HepG2 (cell line): ENCODE measurements around the gene PRKAG1. TPM values are rescaled to one million over a fixed set of nuclear protein-coding genes. Genes with fewer than 3 reads are reported as not detected.
A peak's percentile ranks its signal among the peaks of the same experiment; 100 is the strongest.

Experiments
- EHMT2 ChIP-seq: fragments of 200-600 bp; sonication (generic); IDR thresholded peaks from 2 replicates; pipeline ENCODE4 v1.7.0; 2017; ENCODE audit warnings: antibody characterized with exemption, low read depth, low read length, borderline replicate concordance
- GTF3A ChIP-seq: sonication (generic); formaldehyde crosslinking; conservative IDR thresholded peaks from 2 replicates; pipeline ENCODE4 v1.4.0; 2020; ENCODE audit warnings: mild to moderate bottlenecking, missing genetic modification reagents
- HDAC2 ChIP-seq: sonication (generic); formaldehyde crosslinking; IDR thresholded peaks from 2 replicates; pipeline ENCODE4 v1.4.0; 2020; ENCODE audit warnings: missing genetic modification reagents
- JUND ChIP-seq: sonication (generic); formaldehyde crosslinking; IDR thresholded peaks from 2 replicates; pipeline ENCODE4 v1.8.0; 2022; ENCODE audit warnings: mild to moderate bottlenecking, missing genetic modification reagents
- MAFK ChIP-seq, 2 experiments: IDR thresholded peaks in 1 of 2; conservative IDR thresholded peaks in 1 of 2; 2 replicates each; pipeline ENCODE4 v1.6.1; 2011; ENCODE audit warnings: improper control_type of control experiment in 2 of 2, low read length in 2 of 2
- NCOA5 ChIP-seq: sonication (generic); formaldehyde crosslinking; IDR thresholded peaks from 2 replicates; pipeline ENCODE4 v1.4.0; 2020; ENCODE audit warnings: missing genetic modification reagents
- ZMYM2 ChIP-seq: sonication (generic); formaldehyde crosslinking; IDR thresholded peaks from 2 replicates; pipeline ENCODE4 v1.8.0; 2022; ENCODE audit warnings: mild to moderate bottlenecking, missing genetic modification reagents
- ZNF232 ChIP-seq: sonication (generic); formaldehyde crosslinking; IDR thresholded peaks from 2 replicates; pipeline ENCODE4 v1.4.0; 2020; ENCODE audit warnings: missing genetic modification reagents, borderline replicate concordance
- ZNF251 ChIP-seq: sonication (generic); formaldehyde crosslinking; IDR thresholded peaks from 2 replicates; pipeline ENCODE4 v1.9.0; 2021; ENCODE audit warnings: mild to moderate bottlenecking, missing genetic modification reagents
- ZNF382 ChIP-seq: sonication (generic); formaldehyde crosslinking; IDR thresholded peaks from 2 replicates; pipeline ENCODE4 v1.5.0; 2020; ENCODE audit warnings: missing genetic modification reagents, mild to moderate bottlenecking, borderline replicate concordance
- ZNF749 ChIP-seq: sonication (generic); formaldehyde crosslinking; IDR thresholded peaks from 2 replicates; pipeline ENCODE4 v1.8.0; 2022; ENCODE audit warnings: mild to moderate bottlenecking, missing genetic modification reagents, moderate library complexity, borderline replicate concordance
- ZNF850 ChIP-seq: sonication (generic); formaldehyde crosslinking; conservative IDR thresholded peaks from 2 replicates; pipeline ENCODE4 v1.9.0; 2021; ENCODE audit warnings: mild to moderate bottlenecking, missing genetic modification reagents
- polyA plus RNA-seq, 8 experiments: library from polyadenylated mRNA; depleted of rRNA in 3 of 8; stranded (reverse) in 7 of 8; unstranded in 1 of 8; fragments of >200 nt; fragmentation: Illumina TruSeq in 4 of 8; extraction: Trizol in 4 of 8; gene quantifications; 2 replicates each; pipeline versions ENCODE4 v1.2.1 to v1.2.3, GENCODE V29; 2011 to 2016; ENCODE audit warnings: low read depth in 4 of 8, missing spikeins in 1 of 8, mixed read lengths in 1 of 8; ENCODE audit not compliant: insufficient read depth in 1 of 8
- total RNA-seq, 5 experiments: library from RNA; depleted of rRNA; stranded (reverse); fragments of >200 nt; fragmentation: Illumina TruSeq; extraction: Trizol; gene quantifications; 2 replicates each; pipeline ENCODE4 v1.2.3, GENCODE V29; 2016; ENCODE audit warnings: low read depth in 1 of 5
- TF ChIP-seq, protein P1 (sequence below): sonication (generic); formaldehyde crosslinking; IDR thresholded peaks from 2 replicates; pipeline ENCODE4 v1.8.1; 2023; ENCODE audit warnings: mild to moderate bottlenecking, moderate library complexity, missing genetic modification reagents
- TF ChIP-seq, protein P2 (sequence below): sonication (generic); formaldehyde crosslinking; IDR thresholded peaks from 2 replicates; pipeline ENCODE4 v1.5.0; 2020; ENCODE audit warnings: mild to moderate bottlenecking, missing genetic modification reagents, borderline replicate concordance
- TF ChIP-seq, protein P3 (sequence below): IDR thresholded peaks from 2 replicates; pipeline ENCODE4 v1.6.1; 2016; ENCODE audit warnings: missing genetic modification reagents, missing compliant biosample characterization
- TF ChIP-seq, protein P4 (sequence below): sonication (generic); formaldehyde crosslinking; IDR thresholded peaks from 2 replicates; pipeline ENCODE4 v1.4.0; 2020; ENCODE audit warnings: missing genetic modification reagents
- TF ChIP-seq, protein P5 (sequence below): IDR thresholded peaks from 2 replicates; pipeline ENCODE4 v1.6.1; 2018; ENCODE audit warnings: missing genetic modification reagents
- TF ChIP-seq, protein P6 (sequence below): sonication (generic); formaldehyde crosslinking; IDR thresholded peaks from 2 replicates; pipeline ENCODE4 v1.4.0; 2020; ENCODE audit warnings: mild to moderate bottlenecking, low read depth, missing genetic modification reagents

Gene PRKAG1
- total and polyA plus RNA-seq, 2 of the 13 experiments (the other 11 are each of a cell fraction or from before 2014, with no cell fraction given) = 26.1 to 32.8 TPM

DNA sequence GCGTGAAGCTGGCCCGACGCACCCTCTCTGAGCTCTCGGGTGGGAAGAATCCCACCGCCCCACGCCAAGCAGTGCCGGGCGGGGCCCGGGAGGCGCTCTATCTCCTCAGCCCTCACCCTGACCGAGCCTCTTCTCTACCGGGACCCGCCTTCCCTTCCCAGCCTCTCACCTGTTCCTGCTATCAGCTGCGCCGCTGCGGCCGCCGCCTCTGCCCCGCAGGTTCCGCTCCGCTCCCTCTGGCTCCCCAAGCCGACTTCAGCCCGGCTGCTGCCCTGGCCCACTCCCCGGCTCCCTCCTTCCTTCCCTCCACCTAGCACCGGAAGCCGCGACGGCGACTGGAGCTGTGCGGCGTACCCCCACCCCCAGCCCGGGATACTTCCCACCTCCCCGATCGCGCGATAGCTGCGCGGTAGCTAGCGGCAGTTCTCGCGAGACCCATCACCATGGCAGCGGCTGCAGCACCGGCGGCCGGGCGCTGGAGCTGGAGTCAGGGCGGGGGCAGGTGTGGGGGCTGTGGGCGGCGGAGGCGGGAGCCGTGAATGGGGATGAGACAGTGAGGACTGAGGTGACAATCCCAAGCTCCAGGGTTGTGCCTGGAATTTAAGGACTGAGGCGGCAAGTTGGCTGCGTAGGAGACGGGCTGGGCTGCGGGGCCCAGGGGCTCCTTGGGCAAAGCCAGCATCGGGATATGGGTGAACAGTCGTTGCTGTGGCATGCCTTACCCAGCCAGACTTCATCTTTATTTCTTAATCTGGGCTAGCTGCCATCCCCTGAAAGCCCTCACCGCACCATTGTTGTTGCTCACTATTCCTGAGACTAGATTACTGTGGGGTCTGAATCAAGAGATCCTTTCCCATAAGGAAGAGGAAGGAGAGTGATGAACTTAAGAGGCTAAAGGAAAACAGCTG lies 61.2 kb downstream of the PRKAG1 start, which contains the start of gene ARF3 (continued):
- TF ChIP-seq, protein P1, sequence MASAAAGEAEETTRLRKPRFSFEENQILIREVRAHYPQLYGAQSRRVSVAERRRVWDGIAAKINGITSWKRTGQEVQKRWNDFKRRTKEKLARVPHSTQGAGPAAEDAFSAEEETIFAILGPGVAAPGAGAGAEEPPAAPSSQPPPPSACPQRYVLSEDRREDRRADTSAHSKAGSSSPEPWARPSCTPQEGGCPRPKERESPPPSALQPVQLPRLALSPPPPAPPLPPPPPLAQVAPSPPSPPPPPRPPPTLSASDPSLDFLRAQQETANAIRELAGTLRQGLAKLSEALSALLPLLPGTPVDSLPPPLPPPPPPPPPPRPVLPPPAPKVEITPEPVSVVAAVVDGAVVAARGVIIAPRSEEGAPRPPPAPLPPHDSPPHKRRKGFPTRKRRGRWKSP (CRISPR knock-in tag) = no peak; the same call in 1 of the 2 replicates
- TF ChIP-seq, protein P2, sequence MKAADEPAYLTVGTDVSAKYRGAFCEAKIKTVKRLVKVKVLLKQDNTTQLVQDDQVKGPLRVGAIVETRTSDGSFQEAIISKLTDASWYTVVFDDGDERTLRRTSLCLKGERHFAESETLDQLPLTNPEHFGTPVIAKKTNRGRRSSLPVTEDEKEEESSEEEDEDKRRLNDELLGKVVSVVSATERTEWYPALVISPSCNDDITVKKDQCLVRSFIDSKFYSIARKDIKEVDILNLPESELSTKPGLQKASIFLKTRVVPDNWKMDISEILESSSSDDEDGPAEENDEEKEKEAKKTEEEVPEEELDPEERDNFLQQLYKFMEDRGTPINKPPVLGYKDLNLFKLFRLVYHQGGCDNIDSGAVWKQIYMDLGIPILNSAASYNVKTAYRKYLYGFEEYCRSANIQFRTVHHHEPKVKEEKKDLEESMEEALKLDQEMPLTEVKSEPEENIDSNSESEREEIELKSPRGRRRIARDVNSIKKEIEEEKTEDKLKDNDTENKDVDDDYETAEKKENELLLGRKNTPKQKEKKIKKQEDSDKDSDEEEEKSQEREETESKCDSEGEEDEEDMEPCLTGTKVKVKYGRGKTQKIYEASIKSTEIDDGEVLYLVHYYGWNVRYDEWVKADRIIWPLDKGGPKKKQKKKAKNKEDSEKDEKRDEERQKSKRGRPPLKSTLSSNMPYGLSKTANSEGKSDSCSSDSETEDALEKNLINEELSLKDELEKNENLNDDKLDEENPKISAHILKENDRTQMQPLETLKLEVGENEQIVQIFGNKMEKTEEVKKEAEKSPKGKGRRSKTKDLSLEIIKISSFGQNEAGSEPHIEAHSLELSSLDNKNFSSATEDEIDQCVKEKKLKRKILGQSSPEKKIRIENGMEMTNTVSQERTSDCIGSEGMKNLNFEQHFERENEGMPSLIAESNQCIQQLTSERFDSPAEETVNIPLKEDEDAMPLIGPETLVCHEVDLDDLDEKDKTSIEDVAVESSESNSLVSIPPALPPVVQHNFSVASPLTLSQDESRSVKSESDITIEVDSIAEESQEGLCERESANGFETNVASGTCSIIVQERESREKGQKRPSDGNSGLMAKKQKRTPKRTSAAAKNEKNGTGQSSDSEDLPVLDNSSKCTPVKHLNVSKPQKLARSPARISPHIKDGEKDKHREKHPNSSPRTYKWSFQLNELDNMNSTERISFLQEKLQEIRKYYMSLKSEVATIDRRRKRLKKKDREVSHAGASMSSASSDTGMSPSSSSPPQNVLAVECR (CRISPR knock-in tag) = peak; percentile 89
- TF ChIP-seq, protein P3, sequence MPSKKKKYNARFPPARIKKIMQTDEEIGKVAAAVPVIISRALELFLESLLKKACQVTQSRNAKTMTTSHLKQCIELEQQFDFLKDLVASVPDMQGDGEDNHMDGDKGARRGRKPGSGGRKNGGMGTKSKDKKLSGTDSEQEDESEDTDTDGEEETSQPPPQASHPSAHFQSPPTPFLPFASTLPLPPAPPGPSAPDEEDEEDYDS (CRISPR knock-in tag) = peak; percentile 72; the same call in 1 of the 2 replicates
- TF ChIP-seq, protein P4, sequence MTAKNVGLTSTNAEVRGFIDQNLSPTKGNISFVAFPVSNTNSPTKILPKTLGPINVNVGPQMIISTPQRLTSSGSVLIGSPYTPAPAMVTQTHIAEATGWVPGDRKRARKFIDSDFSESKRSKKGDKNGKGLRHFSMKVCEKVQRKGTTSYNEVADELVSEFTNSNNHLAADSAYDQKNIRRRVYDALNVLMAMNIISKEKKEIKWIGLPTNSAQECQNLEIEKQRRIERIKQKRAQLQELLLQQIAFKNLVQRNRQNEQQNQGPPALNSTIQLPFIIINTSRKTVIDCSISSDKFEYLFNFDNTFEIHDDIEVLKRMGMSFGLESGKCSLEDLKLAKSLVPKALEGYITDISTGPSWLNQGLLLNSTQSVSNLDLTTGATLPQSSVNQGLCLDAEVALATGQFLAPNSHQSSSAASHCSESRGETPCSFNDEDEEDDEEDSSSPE (CRISPR knock-in tag) = peak; percentile 55; the same call in 1 of the 2 replicates
- TF ChIP-seq ZNF382 (no peak), ZMYM2 (CRISPR knock-in tag) (no peak), ZNF251 (no peak), HDAC2 (CRISPR knock-in tag) (peak; percentile 27; the same call in 1 of the 2 replicates), MAFK (conservative IDR thresholded peaks at IDR 0.05 in 1 of 2, IDR thresholded peaks at IDR 0.05 in 1 of 2; ENCODE audit: low read length in 2 of 2) (no peak), JUND (no peak), ZNF232 (CRISPR knock-in tag) (no peak), EHMT2 (no peak), NCOA5 (CRISPR knock-in tag) (no peak), ZNF749 (CRISPR knock-in tag) (no peak; the same call in 1 of the 2 replicates), ZNF850 (no peak), GTF3A (CRISPR knock-in tag) (no peak)
- TF ChIP-seq, protein P5, sequence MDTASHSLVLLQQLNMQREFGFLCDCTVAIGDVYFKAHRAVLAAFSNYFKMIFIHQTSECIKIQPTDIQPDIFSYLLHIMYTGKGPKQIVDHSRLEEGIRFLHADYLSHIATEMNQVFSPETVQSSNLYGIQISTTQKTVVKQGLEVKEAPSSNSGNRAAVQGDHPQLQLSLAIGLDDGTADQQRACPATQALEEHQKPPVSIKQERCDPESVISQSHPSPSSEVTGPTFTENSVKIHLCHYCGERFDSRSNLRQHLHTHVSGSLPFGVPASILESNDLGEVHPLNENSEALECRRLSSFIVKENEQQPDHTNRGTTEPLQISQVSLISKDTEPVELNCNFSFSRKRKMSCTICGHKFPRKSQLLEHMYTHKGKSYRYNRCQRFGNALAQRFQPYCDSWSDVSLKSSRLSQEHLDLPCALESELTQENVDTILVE (CRISPR knock-in tag) = no peak
- TF ChIP-seq, protein P6, sequence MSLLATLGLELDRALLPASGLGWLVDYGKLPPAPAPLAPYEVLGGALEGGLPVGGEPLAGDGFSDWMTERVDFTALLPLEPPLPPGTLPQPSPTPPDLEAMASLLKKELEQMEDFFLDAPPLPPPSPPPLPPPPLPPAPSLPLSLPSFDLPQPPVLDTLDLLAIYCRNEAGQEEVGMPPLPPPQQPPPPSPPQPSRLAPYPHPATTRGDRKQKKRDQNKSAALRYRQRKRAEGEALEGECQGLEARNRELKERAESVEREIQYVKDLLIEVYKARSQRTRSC (CRISPR knock-in tag) = no peak
